Measurements from ENCODE around the gene HSPA12A.

GRCh38 chr10:116775488-116776400 is 33.4 kb upstream of the HSPA12A start:
- TF ChIP-seq REST (tag by site-specific recombination; IDR thresholded peaks at IDR 0.05) (no peak), ZNF768 (tag by site-specific recombination; IDR thresholded peaks at IDR 0.05) (no peak), ZNF488 (tag by site-specific recombination; IDR thresholded peaks at IDR 0.05) (no peak), ZNF529 (tag by site-specific recombination; IDR thresholded peaks at IDR 0.05; ENCODE audit: insufficient replicate concordance) (no peak), MYNN (tag by site-specific recombination; IDR thresholded peaks at IDR 0.05; ENCODE audit: borderline replicate concordance) (no peak), ZNF629 (tag by site-specific recombination; IDR thresholded peaks at IDR 0.05) (no peak), RBAK (tag by site-specific recombination; IDR thresholded peaks at IDR 0.05) (no peak), ZBTB1 (tag by site-specific recombination; IDR thresholded peaks at IDR 0.05) (no peak), ZNF544 (tag by site-specific recombination; IDR thresholded peaks at IDR 0.05) (no peak)
- TF ChIP-seq, protein P1, sequence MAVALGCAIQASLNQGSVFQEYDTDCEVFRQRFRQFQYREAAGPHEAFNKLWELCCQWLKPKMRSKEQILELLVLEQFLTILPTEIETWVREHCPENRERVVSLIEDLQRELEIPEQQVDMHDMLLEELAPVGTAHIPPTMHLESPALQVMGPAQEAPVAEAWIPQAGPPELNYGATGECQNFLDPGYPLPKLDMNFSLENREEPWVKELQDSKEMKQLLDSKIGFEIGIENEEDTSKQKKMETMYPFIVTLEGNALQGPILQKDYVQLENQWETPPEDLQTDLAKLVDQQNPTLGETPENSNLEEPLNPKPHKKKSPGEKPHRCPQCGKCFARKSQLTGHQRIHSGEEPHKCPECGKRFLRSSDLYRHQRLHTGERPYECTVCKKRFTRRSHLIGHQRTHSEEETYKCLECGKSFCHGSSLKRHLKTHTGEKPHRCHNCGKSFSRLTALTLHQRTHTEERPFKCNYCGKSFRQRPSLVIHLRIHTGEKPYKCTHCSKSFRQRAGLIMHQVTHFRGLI (tag by site-specific recombination; IDR thresholded peaks at IDR 0.05), result no peak
- TF ChIP-seq, protein P2, sequence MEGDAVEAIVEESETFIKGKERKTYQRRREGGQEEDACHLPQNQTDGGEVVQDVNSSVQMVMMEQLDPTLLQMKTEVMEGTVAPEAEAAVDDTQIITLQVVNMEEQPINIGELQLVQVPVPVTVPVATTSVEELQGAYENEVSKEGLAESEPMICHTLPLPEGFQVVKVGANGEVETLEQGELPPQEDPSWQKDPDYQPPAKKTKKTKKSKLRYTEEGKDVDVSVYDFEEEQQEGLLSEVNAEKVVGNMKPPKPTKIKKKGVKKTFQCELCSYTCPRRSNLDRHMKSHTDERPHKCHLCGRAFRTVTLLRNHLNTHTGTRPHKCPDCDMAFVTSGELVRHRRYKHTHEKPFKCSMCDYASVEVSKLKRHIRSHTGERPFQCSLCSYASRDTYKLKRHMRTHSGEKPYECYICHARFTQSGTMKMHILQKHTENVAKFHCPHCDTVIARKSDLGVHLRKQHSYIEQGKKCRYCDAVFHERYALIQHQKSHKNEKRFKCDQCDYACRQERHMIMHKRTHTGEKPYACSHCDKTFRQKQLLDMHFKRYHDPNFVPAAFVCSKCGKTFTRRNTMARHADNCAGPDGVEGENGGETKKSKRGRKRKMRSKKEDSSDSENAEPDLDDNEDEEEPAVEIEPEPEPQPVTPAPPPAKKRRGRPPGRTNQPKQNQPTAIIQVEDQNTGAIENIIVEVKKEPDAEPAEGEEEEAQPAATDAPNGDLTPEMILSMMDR (tag by site-specific recombination; IDR thresholded peaks at IDR 0.05), result no peak
- TF ChIP-seq, protein P3, sequence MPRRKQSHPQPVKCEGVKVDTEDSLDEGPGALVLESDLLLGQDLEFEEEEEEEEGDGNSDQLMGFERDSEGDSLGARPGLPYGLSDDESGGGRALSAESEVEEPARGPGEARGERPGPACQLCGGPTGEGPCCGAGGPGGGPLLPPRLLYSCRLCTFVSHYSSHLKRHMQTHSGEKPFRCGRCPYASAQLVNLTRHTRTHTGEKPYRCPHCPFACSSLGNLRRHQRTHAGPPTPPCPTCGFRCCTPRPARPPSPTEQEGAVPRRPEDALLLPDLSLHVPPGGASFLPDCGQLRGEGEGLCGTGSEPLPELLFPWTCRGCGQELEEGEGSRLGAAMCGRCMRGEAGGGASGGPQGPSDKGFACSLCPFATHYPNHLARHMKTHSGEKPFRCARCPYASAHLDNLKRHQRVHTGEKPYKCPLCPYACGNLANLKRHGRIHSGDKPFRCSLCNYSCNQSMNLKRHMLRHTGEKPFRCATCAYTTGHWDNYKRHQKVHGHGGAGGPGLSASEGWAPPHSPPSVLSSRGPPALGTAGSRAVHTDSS (tag by site-specific recombination; IDR thresholded peaks at IDR 0.05), result no peak

Measured in HEK293 (cell line).